OCI-LY1 (cell line): ENCODE results near the gene AACS.
"Not testable (repeated sequence)": the region's sequence is repeated elsewhere in the genome, so short reads cannot be mapped to it uniquely, and the experiment has no call there.

Experiments used
- CTCF ChIP-seq: fragments of 200-600 bp; sonication (generic), shearing (Covaris generic); IDR thresholded peaks from 2 replicates; pipeline ENCODE4 v1.5.1; 2017; ENCODE audit warnings: mild to moderate bottlenecking, antibody characterized with exemption, low read length, moderate library complexity, mixed read lengths
- EZH2 ChIP-seq: fragments of 200-600 bp; sonication (generic), shearing (Covaris generic); IDR thresholded peaks from 2 replicates; pipeline ENCODE4 v1.8.0; 2017; ENCODE audit warnings: borderline replicate concordance, mixed run types, mild to moderate bottlenecking, antibody characterized with exemption, low read length, moderate library complexity, mixed read lengths

- TF ChIP-seq CTCF, EZH2: not testable (repeated sequence)
These were observed 33.8 kb upstream of the AACS start for GRCh38 chr12:125031471-125031870.
